Right atrium auricular region (tissue), 2 donors: Measurements from ENCODE around the gene CCNF. TPM values are rescaled to one million over a fixed set of nuclear protein-coding genes. Genes with fewer than 3 reads are reported as not detected.

Experiments
- DNase-seq: peaks from one replicate; pipeline ENCODE4 v3.0.0-alpha.2; 2019; ENCODE audit warnings: low spot score
- H3K27ac ChIP-seq, 2 donors: fragments of 200-600 bp; sonication (generic); 1 replicate in 1 of 2; 2 replicates in 1 of 2; pipeline ENCODE4 v1.5.1; 2016 to 2019
- H3K27me3 ChIP-seq, 2 donors: fragments of 200-600 bp; sonication (generic); one replicate each; pipeline versions ENCODE4 v1.5.1 to v1.6.0; 2017 to 2019
- H3K36me3 ChIP-seq: fragments of 200-600 bp; sonication (generic); one replicate; pipeline ENCODE4 v1.5.1; 2016
- H3K4me1 ChIP-seq, 2 donors: fragments of 200-600 bp; sonication (generic); one replicate each; pipeline versions ENCODE4 v1.5.1 to v1.6.0; 2017 to 2019
- H3K4me3 ChIP-seq, 2 donors: fragments of 200-600 bp; sonication (generic); 1 replicate in 1 of 2; 2 replicates in 1 of 2; pipeline ENCODE4 v1.5.1; 2017 to 2019; ENCODE audit warnings: mild to moderate bottlenecking in 1 of 2, moderate library complexity in 1 of 2
- H3K9me3 ChIP-seq, 2 donors: fragments of 200-600 bp; sonication (generic); one replicate each; pipeline ENCODE4 v1.5.1; 2019
- total RNA-seq, 2 donors: library from RNA; depleted of rRNA; stranded (reverse); fragments of >200 nt; gene quantifications; one replicate each; pipeline ENCODE4 v1.1.0, GENCODE V29; 2016
- TF ChIP-seq, protein P1 (sequence below), 2 donors: fragments of 200-600 bp; sonication (generic); IDR thresholded peaks; one replicate each; pipeline ENCODE4 v1.5.1; 2019; ENCODE audit warnings: antibody characterized with exemption in 2 of 2

CCNF gene
- total RNA-seq, 2 donors from 2014 or later: 1.4 to 1.7 TPM

DNA sequence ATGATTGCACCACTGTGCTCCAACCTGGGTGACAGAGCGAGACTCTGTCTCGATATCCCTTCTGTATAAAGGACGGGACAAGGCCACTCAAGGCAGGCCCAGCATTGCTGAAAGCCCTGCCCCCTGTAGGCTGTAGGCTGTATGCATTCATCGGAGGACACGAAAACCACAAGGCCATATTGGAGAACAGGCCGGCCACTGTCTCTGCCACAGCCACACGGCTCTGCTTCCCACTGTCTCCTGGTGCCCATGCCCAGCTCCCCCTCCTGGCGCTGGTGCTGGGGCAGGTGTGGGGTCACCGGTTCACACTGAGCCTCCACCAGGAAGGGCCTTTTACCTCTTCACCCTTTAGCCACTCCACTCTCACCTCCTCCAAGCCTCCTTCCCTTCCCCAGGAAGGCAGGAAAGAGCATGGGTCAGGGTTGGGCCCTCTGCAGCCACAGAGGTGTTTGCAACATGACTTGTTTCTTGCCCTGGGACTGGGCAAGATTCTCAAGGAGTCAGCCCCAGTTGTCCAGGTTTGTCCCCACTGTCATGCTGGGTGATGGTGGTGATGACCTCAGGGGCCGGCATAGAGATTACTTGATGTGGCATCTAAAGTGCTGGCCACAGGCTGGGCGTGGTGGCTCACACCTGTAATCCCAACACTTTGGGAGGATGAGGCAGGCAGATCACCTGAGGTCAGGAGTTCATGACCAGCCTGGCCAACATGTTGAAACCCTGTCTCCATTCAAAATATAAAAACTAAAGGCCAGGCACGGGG lies 36.6 kb downstream of the CCNF start:
- no peak for DNase-seq
- Histone ChIP-seq H3K27me3 (peaks cover 0 to 1% of the 10 kb centered on the region in 2 donors), H3K4me3 (no peak overlapping the region), H3K36me3 (no peaks in the 10 kb centered on the region), H3K4me1 (peaks cover 0 to 40% of the 10 kb centered on the region in 2 donors), H3K27ac (no peak overlapping the region), H3K9me3 (no peaks in the 10 kb centered on the region)
- TF ChIP-seq, protein P1, sequence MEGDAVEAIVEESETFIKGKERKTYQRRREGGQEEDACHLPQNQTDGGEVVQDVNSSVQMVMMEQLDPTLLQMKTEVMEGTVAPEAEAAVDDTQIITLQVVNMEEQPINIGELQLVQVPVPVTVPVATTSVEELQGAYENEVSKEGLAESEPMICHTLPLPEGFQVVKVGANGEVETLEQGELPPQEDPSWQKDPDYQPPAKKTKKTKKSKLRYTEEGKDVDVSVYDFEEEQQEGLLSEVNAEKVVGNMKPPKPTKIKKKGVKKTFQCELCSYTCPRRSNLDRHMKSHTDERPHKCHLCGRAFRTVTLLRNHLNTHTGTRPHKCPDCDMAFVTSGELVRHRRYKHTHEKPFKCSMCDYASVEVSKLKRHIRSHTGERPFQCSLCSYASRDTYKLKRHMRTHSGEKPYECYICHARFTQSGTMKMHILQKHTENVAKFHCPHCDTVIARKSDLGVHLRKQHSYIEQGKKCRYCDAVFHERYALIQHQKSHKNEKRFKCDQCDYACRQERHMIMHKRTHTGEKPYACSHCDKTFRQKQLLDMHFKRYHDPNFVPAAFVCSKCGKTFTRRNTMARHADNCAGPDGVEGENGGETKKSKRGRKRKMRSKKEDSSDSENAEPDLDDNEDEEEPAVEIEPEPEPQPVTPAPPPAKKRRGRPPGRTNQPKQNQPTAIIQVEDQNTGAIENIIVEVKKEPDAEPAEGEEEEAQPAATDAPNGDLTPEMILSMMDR (IDR thresholded peaks at IDR 0.05): no peak

DNA sequence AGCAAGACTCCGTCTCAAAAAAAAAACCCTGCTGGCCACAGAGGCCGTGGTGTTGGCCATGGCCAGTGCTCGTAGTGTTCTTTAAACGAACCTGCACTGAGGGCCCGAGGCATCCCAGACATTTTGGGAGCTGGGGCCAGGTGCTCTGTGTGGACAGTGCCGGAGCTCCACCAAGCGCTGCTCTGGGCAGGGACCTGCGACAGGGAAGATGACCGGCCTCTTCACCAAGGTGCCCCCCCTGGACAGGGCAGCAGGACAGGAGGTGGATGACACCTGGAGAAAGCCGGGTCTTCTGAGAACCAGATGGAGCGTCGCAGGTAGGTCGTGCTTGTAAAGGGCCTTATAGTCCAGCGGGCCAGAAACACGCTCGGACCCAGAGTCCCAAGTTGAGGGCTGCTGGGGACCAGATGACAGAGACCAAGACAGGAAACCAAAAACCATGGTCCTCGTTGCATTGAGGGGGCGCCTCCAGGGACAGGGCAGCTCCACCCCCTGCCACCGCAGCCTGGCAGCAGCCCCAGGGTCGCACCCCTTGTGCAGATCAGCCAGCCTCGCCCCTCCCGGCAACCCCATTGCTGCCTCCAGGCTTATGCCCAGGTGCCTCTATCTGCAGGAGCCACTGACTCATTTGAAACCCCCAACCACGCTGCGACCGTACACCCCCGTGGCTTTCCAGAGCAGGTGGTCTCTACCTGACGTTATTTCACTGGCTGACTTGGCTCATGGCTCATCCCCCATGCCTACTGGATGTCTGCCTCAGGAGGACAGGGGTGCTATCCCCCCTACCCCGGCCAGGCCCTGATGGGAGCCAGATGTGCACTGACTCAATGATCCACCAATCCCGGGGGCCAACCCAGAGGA lies 37.6 kb downstream of the CCNF start:
- H3K4me3 ChIP-seq: peak overlapping the region in 1 of 2 donors; percentile 64

DNA sequence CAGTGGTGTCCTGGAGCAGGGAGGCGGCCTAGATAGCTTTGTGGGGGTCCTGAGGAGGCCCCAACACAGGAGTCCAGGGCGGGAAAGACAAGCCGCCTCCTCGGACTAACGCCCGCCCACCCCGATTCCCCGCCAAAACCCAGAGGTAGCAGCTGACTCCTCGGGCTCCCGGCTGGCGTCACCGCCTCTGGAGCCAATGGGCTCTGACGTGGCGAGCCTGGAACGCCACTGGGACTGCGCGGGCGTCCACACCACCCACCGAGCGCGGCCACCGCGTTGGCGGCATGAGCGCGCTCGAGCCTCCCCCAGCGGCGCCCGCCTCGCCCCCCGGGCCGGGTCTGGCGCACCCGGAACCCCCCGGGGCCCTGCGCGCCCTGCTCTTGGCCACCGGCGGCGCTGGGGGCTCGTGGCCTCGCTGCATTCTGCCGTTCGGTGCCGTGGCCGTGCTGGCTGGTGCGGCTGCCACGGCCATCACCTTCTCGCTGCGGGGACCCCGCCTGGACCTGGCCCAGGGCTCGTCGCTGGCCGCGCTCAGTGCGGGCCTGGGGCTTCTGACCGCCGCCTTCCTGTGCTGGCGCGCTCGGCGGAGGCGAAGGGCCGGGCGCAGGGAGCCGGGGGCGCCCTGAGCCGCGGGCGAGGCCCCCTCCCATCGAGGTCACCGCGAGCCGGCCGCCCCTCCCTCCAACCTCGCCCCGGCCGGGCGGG lies 38.4 kb downstream of the CCNF start:
- no peaks in the 10 kb centered on the region for H3K9me3 ChIP-seq
- peak overlapping the region; percentile 51 to 64 for H3K4me3 ChIP-seq
- TF ChIP-seq, protein P1 (IDR thresholded peaks at IDR 0.05): no peak
- no peaks in the 10 kb centered on the region for H3K36me3 ChIP-seq
- peaks cover 0 to 52% of the 10 kb centered on the region in 2 donors for H3K4me1 ChIP-seq
- H3K27me3 ChIP-seq: peaks cover 2 to 6% of the 10 kb centered on the region in 2 donors
- peak overlapping the region; percentile 66 to 72 for H3K27ac ChIP-seq
- peak; percentile 87 for DNase-seq

More for the DNA sequence above, 37.6 kb downstream of the CCNF start:
- H3K36me3 ChIP-seq: no peaks in the 10 kb centered on the region
- H3K9me3 ChIP-seq: no peaks in the 10 kb centered on the region
- H3K4me1 ChIP-seq: peaks cover 0 to 49% of the 10 kb centered on the region in 2 donors
- peaks cover under 1 to 6% of the 10 kb centered on the region in 2 donors for H3K27me3 ChIP-seq
- DNase-seq: no peak
- no peak overlapping the region for H3K27ac ChIP-seq
- TF ChIP-seq, protein P1 (IDR thresholded peaks at IDR 0.05): no peak

DNA sequence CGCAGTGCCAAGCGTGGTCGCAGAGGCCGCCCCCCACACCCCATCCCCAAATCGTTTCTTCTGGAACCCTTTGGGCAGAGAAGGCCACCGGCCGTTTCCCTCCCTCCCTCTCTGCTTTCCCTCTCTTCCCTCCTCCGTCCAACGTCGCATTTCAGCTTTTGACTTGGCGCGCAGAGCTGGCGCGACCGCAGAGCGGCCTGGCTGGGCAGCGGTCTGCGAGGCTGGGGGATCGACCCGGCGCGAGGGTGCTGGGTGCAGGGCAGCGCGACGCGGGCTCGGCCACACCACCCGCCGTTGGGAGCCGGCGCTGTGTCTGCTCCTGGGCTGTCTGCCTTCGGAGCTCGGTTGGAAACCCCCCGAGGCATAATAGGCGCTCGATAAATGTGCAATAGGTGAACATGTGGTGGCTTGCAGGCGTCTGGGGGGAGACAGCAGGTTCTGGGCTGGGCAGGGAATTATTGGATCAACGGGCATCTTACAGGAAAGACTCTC lies 39.0 kb downstream of the CCNF start:
- peaks cover 2 to 6% of the 10 kb centered on the region in 2 donors for H3K27me3 ChIP-seq
- H3K27ac ChIP-seq: peak overlapping the region in 1 of 2 donors; percentile 72
- no peak for DNase-seq

More for the DNA sequence above, 39.0 kb downstream of the CCNF start:
- TF ChIP-seq, protein P1 (IDR thresholded peaks at IDR 0.05): no peak
- Histone ChIP-seq H3K9me3 (no peaks in the 10 kb centered on the region), H3K36me3 (no peaks in the 10 kb centered on the region), H3K4me1 (peaks cover 0 to 56% of the 10 kb centered on the region in 2 donors), H3K4me3 (peak overlapping the region; percentile 51 to 64)
